Astrocyte of the cerebellum (primary cell): Measurements from ENCODE around the gene YAP1.

Experiments
- DNase-seq: peaks from one replicate; pipeline ENCODE4 v3.0.0-alpha.2; 2011; ENCODE audit warnings: low read depth
- H3K4me3 ChIP-seq: 2 replicates; pipeline ENCODE4 v1.5.1; 2011; ENCODE audit warnings: mild to moderate bottlenecking, low read depth, low read length, moderate library complexity
- CTCF ChIP-seq: IDR thresholded peaks from 2 replicates; pipeline ENCODE4 v1.5.1; 2012; ENCODE audit warnings: low read length, low read depth, moderate library complexity, mild to moderate bottlenecking; ENCODE audit errors: missing control alignments
- in situ Hi-C: cut with HindIII; loops from 2 replicates; pipeline ENCODE4 v1.10.0; 2017; ENCODE audit warnings: low sequenced_read_pairs

The YAP1 gene

GRCh38 chr11:102142333-102142732 lies 32.1 kb downstream of the YAP1 start:
- no peak for TF ChIP-seq CTCF
- no peak overlapping the region for H3K4me3 ChIP-seq
- DNase-seq: no peak
- in situ Hi-C loops: no loop called here

GRCh38 chr11:102143867-102144266 lies 33.6 kb downstream of the YAP1 start:
- in situ Hi-C loops: no loop called here
- no peak for TF ChIP-seq CTCF
- no peak overlapping the region for H3K4me3 ChIP-seq
- DNase-seq: no peak

- no peak for TF ChIP-seq CTCF
- no peak overlapping the region for H3K4me3 ChIP-seq
- no peak for DNase-seq
- in situ Hi-C loops: no loop called here
Measured at GRCh38 chr11:102144357-102145355, 34.4 kb downstream of the YAP1 start.

DNA sequence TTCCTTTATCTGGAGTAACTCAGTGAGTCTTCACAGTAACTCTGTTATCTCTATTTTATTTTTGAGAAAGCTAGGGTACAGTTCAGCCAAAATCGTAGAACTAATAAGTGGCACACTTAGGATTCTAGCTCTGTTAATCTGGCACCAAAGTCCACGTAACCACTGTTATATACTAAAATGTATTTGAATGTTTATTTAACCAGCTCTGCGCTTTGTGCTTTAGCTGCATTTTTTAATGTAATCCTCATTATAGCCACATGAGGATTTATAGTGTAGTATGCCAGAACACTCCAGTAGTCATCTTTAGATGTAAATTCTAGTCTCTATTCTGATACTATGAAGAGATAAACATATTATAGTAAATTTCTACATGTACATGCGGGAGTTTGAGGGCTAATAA lies 36.8 kb downstream of the YAP1 start:
- in situ Hi-C loops: no loop called here
- TF ChIP-seq CTCF: no peak
- no peak overlapping the region for H3K4me3 ChIP-seq
- no peak for DNase-seq

- in situ Hi-C loops: no loop called here
Measured at GRCh38 chr11:102147632-102148031, 37.4 kb downstream of the YAP1 start.

DNA sequence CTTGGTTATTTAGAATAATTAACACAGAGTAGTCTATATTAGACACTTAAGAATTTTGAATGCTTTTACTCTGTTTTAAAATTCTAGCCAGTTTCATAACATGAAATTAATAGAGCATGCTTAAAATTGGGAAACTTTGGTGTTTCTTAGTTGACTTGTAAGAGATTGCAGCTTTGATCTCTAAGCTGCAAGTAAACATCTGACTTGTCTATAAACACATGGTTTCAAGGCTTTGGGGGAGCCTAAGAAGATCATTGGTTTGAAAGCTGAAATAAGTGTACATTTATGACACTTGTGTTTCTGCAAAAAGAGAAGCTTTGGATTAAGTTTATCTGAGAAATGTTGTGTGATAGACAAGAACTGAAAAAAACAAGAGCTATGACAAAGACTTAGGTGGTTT lies 37.8 kb downstream of the YAP1 start:
- no peak overlapping the region for H3K4me3 ChIP-seq
- no peak for DNase-seq
- in situ Hi-C loops: no loop called here
- TF ChIP-seq CTCF: no peak

More at GRCh38 chr11:102147632-102148031, 37.4 kb downstream of the YAP1 start:
- H3K4me3 ChIP-seq: no peak overlapping the region
- DNase-seq: no peak
- no peak for TF ChIP-seq CTCF
